GM21786 (cell line): ENCODE results near the gene TOR1B.
A peak's percentile ranks its signal among the peaks of the same experiment; 100 is the strongest.

Experiments
- ATAC-seq: cut with Tn5 transposase; IDR thresholded peaks from one replicate; pipeline ENCODE4 v1.9.1; 2021; ENCODE audit not compliant: unreplicated experiment

Gene TOR1B

DNA sequence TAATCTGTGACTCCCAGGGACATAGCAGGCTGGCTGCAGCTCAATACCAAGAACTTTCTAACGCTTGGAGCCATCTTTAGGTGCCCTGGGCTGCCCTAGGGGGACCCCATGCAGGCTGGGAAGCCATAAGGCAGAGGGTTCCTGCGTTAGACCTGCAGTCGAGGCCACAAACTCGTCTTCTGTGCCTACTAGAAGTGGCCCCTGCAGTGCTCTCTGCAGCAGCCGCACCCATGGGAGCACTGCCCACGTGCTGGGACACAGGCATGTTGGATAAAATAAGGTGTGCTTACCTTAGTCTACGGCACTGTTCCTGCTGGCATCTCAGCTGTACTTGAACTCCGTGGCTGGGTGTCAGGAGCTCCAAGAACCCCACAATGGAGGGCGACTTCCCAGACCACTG is 9.4 kb downstream of the TOR1B start:
- no peak for ATAC-seq

DNA sequence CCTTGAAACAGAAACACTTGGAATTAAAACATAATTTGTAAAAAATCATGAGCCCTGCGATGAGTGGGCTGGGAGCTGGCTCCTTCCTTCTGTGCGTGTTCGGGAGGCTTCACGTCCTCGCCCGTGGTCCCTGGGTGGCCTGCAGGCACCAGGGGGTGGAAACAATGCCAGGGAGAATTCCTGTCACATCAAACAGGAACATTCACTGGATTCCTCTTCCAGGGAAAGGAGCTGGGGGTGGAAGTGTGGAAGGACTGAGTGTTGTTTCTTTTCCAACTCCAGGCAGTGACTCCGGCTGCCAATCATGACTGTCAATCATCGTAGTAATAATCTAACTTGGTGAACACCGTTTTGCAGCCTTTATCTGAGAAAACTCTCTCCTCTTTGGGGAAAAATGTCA is 10.7 kb downstream of the TOR1B start:
- no peak for ATAC-seq

DNA sequence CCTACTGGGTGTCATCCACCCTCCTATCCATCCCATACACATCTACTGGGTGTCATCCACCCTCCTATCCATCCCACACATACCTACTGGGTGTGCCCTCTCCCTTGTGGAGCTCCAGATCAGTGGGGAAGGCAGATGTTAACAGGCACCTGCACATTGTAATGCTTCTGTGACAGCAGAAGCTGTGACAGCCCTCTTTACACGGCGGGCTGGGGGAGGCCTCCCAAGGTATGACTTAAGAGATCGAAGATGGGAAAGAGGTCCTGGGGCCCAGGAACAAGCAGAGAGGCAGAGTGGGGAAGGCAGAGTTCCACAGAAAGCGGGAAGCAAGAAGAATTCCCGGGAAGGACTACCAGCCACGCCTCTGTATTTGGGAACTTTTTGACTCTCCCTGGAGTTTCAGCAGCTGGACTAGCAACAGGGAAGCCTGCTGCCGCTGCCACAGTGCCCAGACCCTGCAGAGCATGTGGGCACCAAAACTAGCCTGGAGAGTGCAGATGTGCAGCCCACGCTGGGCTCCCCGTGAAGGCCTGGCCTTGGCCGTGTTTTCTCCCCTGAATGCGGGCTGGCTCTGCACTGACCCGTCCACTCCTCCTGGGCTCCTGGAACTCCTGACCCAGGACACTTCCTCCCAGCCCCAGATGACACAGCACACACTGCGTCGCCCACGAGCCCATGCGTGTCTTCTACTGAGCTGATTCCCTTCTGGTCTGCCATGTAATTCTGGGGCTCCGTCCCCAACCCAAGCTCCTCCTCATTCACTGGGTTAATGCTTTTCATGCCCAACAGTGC is 11.6 kb downstream of the TOR1B start:
- no peak for ATAC-seq

DNA sequence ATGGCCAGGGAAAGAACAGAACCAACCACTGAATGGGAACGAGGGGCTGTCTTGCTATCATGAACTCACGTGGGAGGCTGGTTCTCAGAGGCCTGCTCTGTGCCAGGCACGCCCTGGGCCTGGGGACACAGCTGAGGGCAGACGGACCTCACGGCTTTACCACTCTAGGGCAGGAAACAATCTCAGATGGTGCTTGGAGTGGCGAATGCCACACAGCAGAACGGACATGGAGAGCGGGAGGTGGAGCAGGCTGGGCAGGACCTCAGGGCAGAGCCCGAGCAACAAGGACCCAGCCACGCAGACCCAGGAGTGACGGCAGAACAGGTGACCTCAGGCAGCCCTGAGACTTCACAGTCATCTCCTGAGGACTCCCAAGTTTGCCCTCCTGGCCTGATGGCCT is 12.3 kb downstream of the TOR1B start:
- no peak for ATAC-seq

DNA sequence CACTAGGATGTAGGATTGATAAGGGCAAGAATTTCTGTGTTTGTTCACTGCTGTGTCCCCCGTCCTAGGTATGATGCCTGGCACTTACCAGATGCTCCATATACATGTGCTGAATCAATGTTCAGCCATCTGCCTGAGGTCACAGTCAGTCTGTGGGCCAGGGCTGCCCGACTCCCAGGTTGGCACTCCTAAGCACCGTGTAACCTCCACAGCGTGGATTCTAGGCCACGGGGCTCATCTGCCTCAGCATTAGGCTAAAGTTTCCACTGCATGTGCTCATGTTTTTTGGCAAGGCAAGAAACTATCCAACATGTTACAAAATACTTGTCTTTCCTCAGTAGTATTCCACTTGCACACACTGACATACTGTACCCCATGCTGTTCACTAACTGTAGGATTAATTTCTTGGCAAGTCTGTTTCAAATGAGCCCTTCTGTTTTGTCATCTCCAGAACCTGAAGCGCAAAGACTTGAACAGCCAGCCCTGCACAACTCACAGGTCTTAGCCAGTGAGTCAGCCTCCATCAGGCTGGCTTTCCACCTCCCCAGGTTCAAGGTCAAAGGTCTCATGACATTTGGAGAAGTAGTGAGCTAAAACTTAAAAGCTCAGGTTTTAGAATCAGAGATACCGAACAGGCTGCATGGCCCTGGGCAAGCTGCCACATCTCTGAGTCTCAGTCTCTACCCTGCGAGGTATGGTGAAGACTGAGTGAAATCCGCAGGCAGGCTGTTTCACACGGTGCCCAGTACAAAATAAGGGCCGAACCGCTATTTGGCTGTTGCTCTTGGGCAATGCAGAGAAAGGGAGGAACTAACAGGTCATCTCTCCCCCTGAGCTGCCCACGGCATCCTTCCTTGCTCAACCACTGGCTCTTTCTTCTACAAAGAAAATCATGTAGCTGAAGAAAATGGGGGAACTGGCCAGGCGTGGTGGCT is 13.8 kb downstream of the TOR1B start:
- no peak for ATAC-seq

DNA sequence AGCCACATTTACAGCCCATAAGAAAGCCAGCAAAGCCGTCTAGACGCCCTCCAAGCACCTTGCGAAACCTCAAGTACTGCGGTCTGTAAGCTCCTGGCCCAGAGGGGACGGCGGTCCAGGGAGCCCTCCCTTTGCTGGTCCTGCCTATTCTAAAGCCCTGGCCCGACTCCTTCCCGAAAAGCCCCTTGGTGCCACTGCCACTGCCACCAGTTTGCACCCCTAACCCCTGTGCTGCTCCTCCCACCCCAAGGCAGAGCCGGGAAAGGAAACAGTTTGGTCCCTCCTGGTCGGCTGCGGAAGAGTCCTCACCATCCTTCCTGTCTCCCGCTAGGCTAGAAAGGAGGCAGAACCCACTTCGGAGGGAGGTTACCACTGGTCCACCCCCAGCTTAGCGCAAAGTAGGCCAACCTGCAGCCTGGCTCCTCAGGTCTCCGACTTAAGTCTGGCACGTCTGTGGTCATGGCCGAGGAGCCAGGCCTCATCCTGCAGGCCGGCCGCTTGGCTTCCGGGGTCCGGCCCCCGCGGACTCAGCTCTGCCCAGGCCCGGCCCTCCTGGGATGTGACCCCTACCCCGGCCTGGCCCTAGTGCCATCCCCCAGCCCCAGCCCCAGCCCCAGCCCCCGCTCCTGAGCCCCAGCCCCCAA is 20.0 kb downstream of the TOR1B start:
- ATAC-seq = no peak

DNA sequence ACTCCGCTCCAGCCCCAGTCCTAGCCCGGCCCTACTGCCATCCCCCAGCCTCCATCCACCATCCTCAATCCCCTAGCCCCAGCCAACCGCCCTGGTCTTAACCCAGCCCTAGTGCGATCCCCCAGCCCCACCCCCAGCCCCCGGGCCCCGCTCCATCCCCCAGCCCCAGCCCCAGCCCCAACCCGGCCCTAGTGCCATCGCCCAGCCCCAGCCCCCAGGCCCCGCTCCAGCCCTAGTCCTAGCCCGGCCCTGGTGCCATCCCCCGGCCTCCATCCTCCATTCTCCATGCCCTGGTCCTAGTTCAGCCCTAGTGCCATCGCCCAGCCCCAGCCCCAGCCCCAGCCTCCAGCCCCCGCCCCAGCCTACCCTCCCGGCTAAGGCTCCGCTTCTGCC is 20.6 kb downstream of the TOR1B start:
- ATAC-seq = peak; percentile 5

DNA sequence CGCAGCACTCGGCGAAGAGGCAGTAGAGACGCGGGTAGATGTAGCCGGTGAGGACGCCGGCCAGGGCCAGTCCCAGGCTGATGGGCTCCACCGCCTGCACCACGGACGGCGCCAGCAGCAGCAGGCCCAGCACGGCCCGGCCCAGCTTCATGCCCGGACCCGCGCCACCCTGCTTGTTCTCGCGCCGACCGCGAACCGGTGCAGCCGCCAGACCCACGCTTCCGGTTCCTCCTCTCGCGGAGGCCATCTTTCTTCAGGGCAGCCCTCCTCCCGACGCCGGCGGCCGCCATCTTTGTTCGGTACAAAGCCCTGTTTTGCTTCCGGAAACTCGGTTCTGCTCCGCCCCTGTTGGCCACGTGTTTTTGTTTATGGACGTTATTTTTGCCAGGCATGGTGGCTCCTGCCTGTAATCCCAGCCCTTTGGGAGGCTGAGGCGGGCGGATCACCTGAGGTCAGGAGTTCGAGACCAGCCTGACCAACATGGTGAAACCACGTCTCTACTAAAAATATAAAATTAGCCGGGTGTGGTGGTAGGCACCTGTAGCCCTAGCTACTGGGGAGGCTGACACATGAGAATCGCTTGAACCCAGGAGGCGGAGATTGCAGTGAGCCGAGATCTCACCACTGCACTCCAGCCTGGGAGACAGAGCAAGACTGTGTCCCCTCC is 21.1 kb downstream of the TOR1B start, which contains the start of gene TOR1A:
TSS of gene TOR1A (minus strand) at position 202 of the 667 bp plus-strand sequence. CDS start at position 151, 51 bp downstream.
- peak; percentile 90 for ATAC-seq

DNA sequence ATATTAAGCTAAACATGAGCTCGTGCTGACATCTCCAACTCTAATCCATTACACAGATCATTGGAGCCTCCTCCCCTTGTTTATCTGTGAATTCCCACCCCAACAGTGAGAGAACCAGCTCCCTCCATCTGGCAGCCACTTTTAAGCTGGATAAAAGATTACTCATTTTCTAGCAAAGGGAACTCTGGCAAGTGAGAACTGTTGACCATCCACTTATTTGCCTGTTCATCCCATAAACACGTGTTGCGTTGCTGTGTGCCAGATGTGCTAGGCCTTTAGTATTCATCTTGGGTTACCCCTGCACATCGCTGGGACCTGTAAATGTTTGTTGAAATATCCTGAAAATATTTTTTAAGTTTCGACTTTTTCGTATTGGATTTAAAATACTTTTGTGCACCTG is 23.4 kb downstream of the TOR1B start:
- no peak for ATAC-seq

DNA sequence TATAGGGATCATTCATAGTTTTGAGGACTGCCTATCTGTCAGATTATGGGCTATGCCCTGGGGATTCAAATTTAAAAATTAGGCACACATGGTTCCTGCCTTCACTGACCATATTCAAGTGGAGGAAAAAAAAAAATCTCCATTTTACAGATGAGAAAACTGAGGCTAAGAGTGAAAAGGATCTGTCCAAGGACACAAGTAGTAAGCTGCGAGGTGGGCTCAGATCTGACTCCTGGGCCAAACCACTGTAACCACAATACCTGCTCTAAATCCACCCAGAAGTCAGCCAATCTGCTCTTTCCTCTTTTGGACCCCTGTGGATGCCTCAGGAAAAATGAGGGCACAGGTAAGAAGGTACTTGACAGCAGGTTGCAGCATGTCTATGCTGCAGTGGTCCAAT is 23.8 kb downstream of the TOR1B start:
- no peak for ATAC-seq

DNA sequence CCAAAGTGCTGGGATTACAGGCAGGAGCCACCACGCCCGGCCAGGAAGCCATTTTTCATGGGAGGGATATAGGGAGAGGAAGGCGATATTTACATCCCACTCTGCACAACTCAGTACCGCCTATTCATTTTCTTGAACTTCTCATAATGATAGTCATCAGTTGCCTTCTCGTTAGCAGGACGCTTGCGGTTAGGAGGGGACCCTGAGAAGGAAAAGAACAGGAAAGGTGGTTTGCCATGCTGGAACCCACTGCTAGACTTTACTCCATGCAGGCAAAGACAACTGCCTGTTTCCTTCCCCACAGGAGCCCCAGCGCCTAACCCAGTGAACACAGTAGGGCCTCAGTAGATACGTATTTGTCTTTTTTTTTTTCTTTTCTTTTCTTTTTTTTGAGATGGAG is 25.1 kb downstream of the TOR1B start:
- no peak for ATAC-seq

DNA sequence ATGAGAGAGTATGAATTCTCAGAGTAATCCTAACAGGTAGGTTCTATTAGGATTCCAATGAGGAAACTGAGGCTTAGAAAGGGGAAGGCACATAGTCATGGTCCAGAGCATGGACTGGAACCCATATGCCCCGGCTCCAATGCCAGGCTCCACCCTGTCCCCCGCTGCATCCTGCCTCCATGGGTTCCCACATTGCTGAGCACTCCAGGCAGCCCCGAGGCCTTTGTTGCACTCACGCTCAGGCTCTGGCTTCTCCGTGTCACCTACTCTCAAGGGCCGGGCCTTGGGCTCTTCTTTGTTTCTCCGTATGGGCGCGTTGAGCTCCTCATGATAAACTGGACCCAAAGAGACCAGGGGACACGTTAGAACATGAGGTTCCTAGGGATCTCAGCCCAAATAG is 26.0 kb downstream of the TOR1B start:
- no peak for ATAC-seq

DNA sequence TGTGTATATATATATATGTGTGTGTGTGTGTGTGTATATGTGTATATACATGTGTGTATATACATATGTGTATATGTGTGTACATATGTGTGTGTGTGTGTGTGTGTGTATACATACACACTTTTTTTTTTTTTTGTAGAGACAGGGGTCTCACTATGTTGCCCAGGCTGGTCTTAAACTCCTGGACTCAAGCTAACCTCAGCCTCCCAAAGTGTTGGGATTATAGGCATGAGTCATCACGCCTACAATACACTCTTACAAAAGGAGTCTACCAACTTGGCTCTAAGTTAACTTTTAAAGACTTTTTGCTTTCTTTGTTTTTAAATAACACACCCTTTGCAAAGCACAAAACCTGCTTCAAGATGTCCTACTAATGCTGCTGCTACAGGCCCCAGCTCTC is 30.0 kb downstream of the TOR1B start:
- no peak for ATAC-seq

DNA sequence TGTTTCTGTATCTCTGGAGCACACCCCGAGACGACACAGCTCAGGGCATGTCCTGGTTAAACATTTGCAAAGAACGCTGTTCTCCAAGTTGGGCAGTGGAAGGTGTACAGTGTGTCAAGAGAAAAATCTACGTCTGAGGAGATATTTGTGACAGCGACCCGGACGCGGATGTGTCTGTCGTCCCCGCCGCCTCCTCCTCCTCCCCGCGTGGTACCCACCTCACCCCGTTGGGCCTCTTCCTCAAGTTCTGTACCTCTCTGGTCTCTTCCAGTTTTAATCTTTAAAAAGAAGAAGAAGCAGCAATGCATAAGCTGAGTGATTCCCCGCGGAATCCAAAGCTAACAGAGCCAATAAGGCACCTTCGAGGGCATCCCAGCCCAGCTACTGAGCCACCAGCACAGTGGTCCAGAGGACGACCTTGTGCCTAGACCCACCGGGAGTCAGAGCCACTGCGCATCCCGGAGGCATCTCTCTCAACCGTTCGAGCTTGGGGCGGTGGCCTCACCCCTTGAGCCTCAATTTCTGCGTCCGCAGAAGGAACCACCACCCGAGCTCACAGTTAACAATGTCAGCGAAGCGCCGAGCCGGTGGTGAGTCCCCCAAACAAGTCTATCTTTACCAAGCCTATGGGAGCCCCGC is 31.6 kb downstream of the TOR1B start:
- ATAC-seq = peak; percentile 28

DNA sequence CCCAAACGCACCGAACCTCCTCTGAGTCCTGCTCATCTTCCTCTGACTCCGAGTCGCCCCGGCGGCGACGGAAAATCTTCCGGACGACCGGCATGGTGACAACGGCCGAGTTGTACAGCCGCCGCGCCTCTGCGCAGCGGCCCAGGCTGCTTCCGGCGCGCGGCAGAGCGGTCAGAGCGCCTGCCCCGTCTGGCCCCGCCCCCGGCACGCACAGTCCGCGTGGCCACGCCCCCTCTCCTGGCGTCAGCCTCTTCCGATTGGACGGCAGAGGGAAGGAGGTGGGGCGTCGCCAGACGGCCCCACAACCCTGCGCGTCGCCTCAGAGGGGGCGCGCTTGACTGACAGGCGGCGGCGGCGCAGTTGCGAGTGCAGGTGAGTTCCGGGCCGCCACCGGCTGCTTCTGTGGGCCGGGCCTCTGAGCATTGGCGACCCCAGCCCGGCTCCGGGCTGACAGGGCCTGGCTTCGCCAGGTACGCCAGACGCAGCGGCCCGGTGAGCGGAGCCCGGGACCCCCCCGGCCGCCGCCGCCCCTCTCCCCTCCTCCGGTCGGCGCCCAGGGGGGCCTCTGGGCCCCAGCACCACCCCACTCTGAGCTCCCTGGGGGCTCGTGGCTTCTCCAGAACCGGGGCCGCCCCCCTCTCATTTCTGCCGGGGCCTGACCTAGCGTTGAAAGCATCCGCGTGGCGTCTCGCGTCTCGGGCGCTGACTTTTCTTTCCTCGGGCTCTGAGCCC is 32.3 kb downstream of the TOR1B start, which contains the start of the genes C9orf78 and USP20:
TSS of gene C9orf78 (minus strand) at position 148 of the 732 bp plus-strand sequence. CDS start at position 94, 54 bp downstream.
TSS of gene USP20 (plus strand) at position 331 of the 732 bp plus-strand sequence. CDS start 17,098 bp downstream, outside the sequence.
- ATAC-seq = peak; percentile 95

DNA sequence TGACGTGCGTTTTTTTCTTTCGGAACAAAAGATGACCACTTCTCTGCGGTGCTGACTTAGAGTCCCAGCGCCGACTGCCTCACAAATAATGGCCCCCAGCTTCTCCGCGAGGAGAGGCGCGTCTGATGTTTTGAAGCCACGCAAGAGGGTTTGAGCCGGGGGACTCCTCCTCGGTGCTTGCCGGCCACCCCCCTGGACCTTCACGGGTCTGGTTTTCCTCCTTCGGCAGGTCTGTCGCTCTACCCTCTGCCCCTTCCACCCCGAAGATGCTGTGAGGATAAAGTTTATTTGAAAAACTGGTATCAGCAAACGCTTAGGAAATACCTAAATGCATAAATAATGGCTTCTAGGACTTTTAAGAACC is 32.9 kb downstream of the TOR1B start:
- no peak for ATAC-seq

DNA sequence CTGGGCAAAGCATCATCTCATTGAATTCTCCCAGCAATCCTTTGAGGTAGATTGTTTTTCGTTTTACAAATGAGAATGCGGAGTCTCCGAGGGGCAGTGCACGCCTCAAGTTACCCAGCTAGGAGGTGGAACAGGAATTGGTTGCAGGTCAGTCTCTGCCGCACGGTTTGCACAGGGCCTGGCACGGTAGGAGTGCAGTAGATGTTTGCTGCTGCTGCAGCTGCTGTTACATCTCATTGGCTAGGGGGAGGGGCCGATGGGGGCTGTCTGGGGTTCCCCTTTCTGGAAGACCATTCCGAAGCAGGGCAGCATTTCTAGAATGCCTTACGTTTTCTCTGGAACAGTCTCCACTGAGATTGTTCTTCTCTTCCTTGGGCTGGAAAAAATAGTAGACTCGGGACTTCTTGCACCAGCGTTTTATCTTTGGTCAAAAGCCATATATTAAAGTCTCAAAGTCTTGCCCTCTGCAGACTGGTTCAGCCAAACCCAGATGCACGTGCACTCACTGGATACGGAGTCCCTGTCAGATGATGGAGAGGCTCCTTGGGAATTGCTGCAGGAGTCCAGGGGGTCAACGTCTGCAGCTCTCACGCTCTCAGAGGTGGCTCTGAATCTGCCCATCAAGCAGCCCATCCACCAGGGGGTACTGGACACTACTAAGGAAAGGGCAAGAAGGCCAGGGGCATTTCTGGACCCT is 33.5 kb downstream of the TOR1B start:
- ATAC-seq = no peak

DNA sequence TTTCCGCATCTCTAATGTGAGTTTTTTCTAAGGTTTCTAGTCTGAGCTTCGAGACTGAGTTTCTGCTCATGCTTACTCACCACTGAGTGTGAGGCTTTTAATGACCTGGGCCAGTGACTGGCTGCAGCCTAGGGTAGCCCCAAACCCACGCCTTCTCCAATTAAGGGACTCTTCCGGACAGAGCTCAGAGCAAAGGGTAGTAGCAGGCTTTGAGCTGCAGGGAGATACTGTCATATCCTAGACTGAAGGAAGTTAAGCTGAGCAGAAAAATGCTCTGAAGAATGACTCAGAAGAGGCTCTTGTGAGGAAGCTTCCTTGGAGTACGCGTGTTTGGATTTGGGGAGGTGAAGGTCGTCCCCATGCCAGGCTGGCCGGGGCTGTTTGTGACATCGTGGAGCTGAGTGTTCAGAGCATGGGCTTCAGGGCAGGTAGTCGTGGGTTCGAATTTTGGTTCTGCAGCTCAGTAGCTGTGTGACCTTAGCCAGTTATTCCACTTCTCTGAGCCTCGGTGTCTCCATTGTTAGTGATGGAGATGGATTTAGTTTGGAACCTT is 35.8 kb downstream of the TOR1B start:
- ATAC-seq = no peak
